Vagina (tissue), 2 donors: Measurements from ENCODE around the gene INTS7. TPM values are rescaled to one million over a fixed set of nuclear protein-coding genes. Genes with fewer than 3 reads are reported as not detected.
A peak's percentile ranks its signal among the peaks of the same experiment; 100 is the strongest.

Source experiments
- DNase-seq, 2 donors: peaks; one replicate each; pipeline ENCODE4 v3.0.0-alpha.2; 2017; ENCODE audit errors: extremely low spot score in 2 of 2
- H3K27ac ChIP-seq: fragments of 200-600 bp; sonication (generic); one replicate; pipeline ENCODE4 v1.5.1; 2019
- H3K27me3 ChIP-seq: fragments of 200-600 bp; sonication (generic); one replicate; pipeline ENCODE4 v1.5.1; 2019
- H3K36me3 ChIP-seq, 2 donors: fragments of 200-600 bp; sonication (generic); one replicate each; pipeline ENCODE4 v1.5.1; 2017 to 2019
- H3K4me1 ChIP-seq: fragments of 200-600 bp; sonication (generic); one replicate; pipeline ENCODE4 v1.5.1; 2019
- H3K4me3 ChIP-seq, 2 donors: fragments of 200-600 bp; sonication (generic); 1 replicate in 1 of 2; 2 replicates in 1 of 2; pipeline ENCODE4 v1.5.1; 2016 to 2019
- H3K9me3 ChIP-seq: fragments of 200-600 bp; sonication (generic); one replicate; pipeline ENCODE4 v1.5.1; 2019
- POLR2A ChIP-seq, 2 donors: fragments of 450-650 bp; IDR thresholded peaks; one replicate each; pipeline ENCODE4 v1.6.1; 2017; ENCODE audit warnings: antibody characterized with exemption in 2 of 2, mild to moderate bottlenecking in 2 of 2, moderate library complexity in 2 of 2
- POLR2AphosphoS5 ChIP-seq, 2 donors: sonication (generic); formaldehyde crosslinking; IDR thresholded peaks; one replicate each; pipeline ENCODE4 v1.9.0; 2017; ENCODE audit warnings: antibody characterized with exemption in 2 of 2, mild to moderate bottlenecking in 2 of 2, low read depth in 1 of 2; ENCODE audit not compliant: insufficient read depth in 1 of 2
- intact Hi-C: fragments of 100-400 bp; cut with DNase I; formaldehyde crosslinking; loops from one replicate; pipeline ENCODE4 v1.15.1; 2023
- total RNA-seq: library from RNA; depleted of rRNA; stranded (reverse); fragments of >200 nt; gene quantifications from one replicate; pipeline ENCODE4 v1.2.3, GENCODE V29; 2016
- TF ChIP-seq, protein P1 (sequence below), 3 experiments: fragments of 450-650 bp in 2 of 3; fragments of 200-600 bp in 1 of 3; sonication (generic) in 1 of 3; IDR thresholded peaks; one replicate each; pipeline ENCODE4 v1.5.1; 2017 to 2019; ENCODE audit warnings: antibody characterized with exemption in 3 of 3, mild to moderate bottlenecking in 2 of 3, moderate library complexity in 2 of 3

INTS7 gene
- total RNA-seq, 1 donor from 2014 or later = 10.8 TPM

GRCh38 chr1:211929683-211930082 lies 105.7 kb downstream of the INTS7 start:
- TF ChIP-seq, protein P1, sequence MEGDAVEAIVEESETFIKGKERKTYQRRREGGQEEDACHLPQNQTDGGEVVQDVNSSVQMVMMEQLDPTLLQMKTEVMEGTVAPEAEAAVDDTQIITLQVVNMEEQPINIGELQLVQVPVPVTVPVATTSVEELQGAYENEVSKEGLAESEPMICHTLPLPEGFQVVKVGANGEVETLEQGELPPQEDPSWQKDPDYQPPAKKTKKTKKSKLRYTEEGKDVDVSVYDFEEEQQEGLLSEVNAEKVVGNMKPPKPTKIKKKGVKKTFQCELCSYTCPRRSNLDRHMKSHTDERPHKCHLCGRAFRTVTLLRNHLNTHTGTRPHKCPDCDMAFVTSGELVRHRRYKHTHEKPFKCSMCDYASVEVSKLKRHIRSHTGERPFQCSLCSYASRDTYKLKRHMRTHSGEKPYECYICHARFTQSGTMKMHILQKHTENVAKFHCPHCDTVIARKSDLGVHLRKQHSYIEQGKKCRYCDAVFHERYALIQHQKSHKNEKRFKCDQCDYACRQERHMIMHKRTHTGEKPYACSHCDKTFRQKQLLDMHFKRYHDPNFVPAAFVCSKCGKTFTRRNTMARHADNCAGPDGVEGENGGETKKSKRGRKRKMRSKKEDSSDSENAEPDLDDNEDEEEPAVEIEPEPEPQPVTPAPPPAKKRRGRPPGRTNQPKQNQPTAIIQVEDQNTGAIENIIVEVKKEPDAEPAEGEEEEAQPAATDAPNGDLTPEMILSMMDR (IDR thresholded peaks at IDR 0.05) = no peak
- TF ChIP-seq POLR2A (IDR thresholded peaks at IDR 0.05) (no peak), POLR2AphosphoS5 (IDR thresholded peaks at IDR 0.05; ENCODE audit: insufficient read depth in 1 of 2, low read depth in 1 of 2) (no peak)
- no peak overlapping the region for H3K27ac ChIP-seq
- H3K4me3 ChIP-seq = no peak overlapping the region
- no peaks in the 10 kb centered on the region for H3K36me3 ChIP-seq
- peaks cover 16% of the 10 kb centered on the region for H3K4me1 ChIP-seq
- DNase-seq = no peak
- H3K9me3 ChIP-seq = no peaks in the 10 kb centered on the region
- intact Hi-C loops = no loop called here
- no peaks in the 10 kb centered on the region for H3K27me3 ChIP-seq

GRCh38 chr1:211928993-211929637 lies 106.2 kb downstream of the INTS7 start:
- H3K4me3 ChIP-seq = no peak overlapping the region
- H3K36me3 ChIP-seq = no peaks in the 10 kb centered on the region
- TF ChIP-seq POLR2A (IDR thresholded peaks at IDR 0.05) (no peak), POLR2AphosphoS5 (IDR thresholded peaks at IDR 0.05; ENCODE audit: insufficient read depth in 1 of 2, low read depth in 1 of 2) (no peak)
- TF ChIP-seq, protein P1 (IDR thresholded peaks at IDR 0.05) = no peak
- intact Hi-C loops = no loop called here
- no peak overlapping the region for H3K27ac ChIP-seq
- peaks cover 16% of the 10 kb centered on the region for H3K4me1 ChIP-seq
- DNase-seq = no peak
- H3K9me3 ChIP-seq = no peaks in the 10 kb centered on the region
- H3K27me3 ChIP-seq = no peaks in the 10 kb centered on the region

- DNase-seq = no peak
- Histone ChIP-seq H3K4me3 (no peak overlapping the region), H3K4me1 (peaks cover 16% of the 10 kb centered on the region), H3K9me3 (no peaks in the 10 kb centered on the region), H3K27ac (no peak overlapping the region), H3K36me3 (no peaks in the 10 kb centered on the region), H3K27me3 (no peaks in the 10 kb centered on the region)
- intact Hi-C loops = no loop called here
- peak in 1 of 2 donors; percentile 43 for TF ChIP-seq POLR2AphosphoS5 (IDR thresholded peaks at IDR 0.05; ENCODE audit: insufficient read depth in 1 of 2, low read depth in 1 of 2)
- TF ChIP-seq, protein P1 (IDR thresholded peaks at IDR 0.05) = no peak
Measured at GRCh38 chr1:211928290-211928801, 107.0 kb downstream of the INTS7 start.

- Histone ChIP-seq H3K4me1 (peaks cover 20% of the 10 kb centered on the region), H3K27me3 (no peaks in the 10 kb centered on the region), H3K9me3 (no peaks in the 10 kb centered on the region), H3K4me3 (no peak overlapping the region), H3K27ac (no peak overlapping the region), H3K36me3 (no peaks in the 10 kb centered on the region)
- TF ChIP-seq, protein P1 (IDR thresholded peaks at IDR 0.05) = no peak
- TF ChIP-seq POLR2A (IDR thresholded peaks at IDR 0.05) (no peak), POLR2AphosphoS5 (IDR thresholded peaks at IDR 0.05; ENCODE audit: insufficient read depth in 1 of 2, low read depth in 1 of 2) (no peak)
- intact Hi-C loops = no loop called here
- no peak for DNase-seq
Measured at GRCh38 chr1:211925016-211925415, 110.3 kb downstream of the INTS7 start.

DNA sequence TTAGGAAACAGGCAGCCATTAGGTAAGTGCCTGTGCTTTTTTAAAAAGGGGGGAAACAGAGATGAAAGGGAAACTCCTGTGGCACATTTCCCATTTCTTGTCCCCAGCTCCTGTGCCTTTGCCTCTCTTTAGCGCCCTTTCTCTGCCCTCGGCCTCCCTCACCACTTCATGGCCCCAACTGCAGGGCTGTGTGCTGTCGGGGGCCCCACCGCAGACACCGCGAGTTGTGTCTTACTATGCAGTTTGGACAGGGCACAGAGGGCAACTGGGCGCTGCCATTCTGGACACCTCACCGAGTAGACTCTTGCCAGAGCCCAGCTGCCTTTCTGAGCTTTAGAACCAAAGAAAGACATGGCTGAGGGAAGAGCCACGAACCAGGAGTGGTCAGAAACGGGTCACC lies 111.1 kb downstream of the INTS7 start:
- DNase-seq = no peak
- H3K9me3 ChIP-seq = no peaks in the 10 kb centered on the region
- H3K27me3 ChIP-seq = no peaks in the 10 kb centered on the region
- H3K36me3 ChIP-seq = no peaks in the 10 kb centered on the region
- H3K4me1 ChIP-seq = peaks cover 19% of the 10 kb centered on the region
- H3K4me3 ChIP-seq = no peak overlapping the region
- intact Hi-C loops = no loop called here
- H3K27ac ChIP-seq = no peak overlapping the region
- TF ChIP-seq POLR2A (IDR thresholded peaks at IDR 0.05) = no peak
